Panc1 (cell line): ENCODE measurements around the gene BBS7. TPM values are rescaled to one million over a fixed set of nuclear protein-coding genes. Genes with fewer than 3 reads are reported as not detected.

ENCODE experiments used
- ATAC-seq: fragments of 200-7000 bp; cut with Tn5 transposase; 2 replicates; pipeline ENCODE4 v1.9.1; 2020; ENCODE audit warnings: mild to moderate bottlenecking, moderate library complexity
- BruUV-seq: library from RNA; stranded (reverse); fragments of 400-500 nt; replicated peaks from 2 replicates; lab custom pipeline; 2021; lab: Mats Ljungman, UMichigan
- CTCF ChIA-PET: fragments of 300-600 bp; sonication (Branson Sonifier 250); formaldehyde crosslinking; loops from one replicate; lab custom pipeline; 2022; ENCODE audit warnings: antibody characterized with exemption; lab: Charles Lee
- POLR2A ChIA-PET: fragments of 300-600 bp; sonication (Branson Sonifier 250); formaldehyde crosslinking; loops from one replicate; lab custom pipeline; 2022; ENCODE audit warnings: antibody characterized with exemption; lab: Charles Lee
- DNase-seq: peaks from one replicate; pipeline ENCODE4 v3.0.0-alpha.2; 2010; ENCODE audit warnings: low read depth, low spot score
- H3K27ac ChIP-seq: 2 replicates; pipeline ENCODE4 v1.5.1; 2011; ENCODE audit warnings: mild to moderate bottlenecking, low read length, inconsistent platforms
- H3K27me3 ChIP-seq: fragments of 200-500 bp; sonication (Bioruptor generic); 2 replicates; pipeline ENCODE4 v1.6.0; 2014; ENCODE audit warnings: low read length, inconsistent platforms; ENCODE audit not compliant: control insufficient read depth, insufficient read depth
- H3K36me3 ChIP-seq: fragments of 200-500 bp; sonication (Bioruptor generic); 2 replicates; pipeline ENCODE4 v1.5.1; 2014; ENCODE audit warnings: inconsistent platforms, mild to moderate bottlenecking, low read length, moderate library complexity; ENCODE audit not compliant: control insufficient read depth, insufficient read depth
- H3K4me1 ChIP-seq: 2 replicates; pipeline ENCODE4 v1.5.1; 2011; ENCODE audit warnings: inconsistent platforms, mild to moderate bottlenecking, low read length, moderate library complexity; ENCODE audit not compliant: control insufficient read depth, insufficient read depth
- H3K4me3 ChIP-seq, 2 experiments: 2 replicates each; pipeline ENCODE4 v1.5.1; 2011 to 2012; ENCODE audit warnings: low read depth in 2 of 2, low read length in 2 of 2, mild to moderate bottlenecking in 2 of 2, inconsistent platforms in 1 of 2, moderate library complexity in 1 of 2
- H3K9me3 ChIP-seq: fragments of 200-500 bp; sonication (Bioruptor generic); 2 replicates; pipeline ENCODE4 v1.5.1; 2014; ENCODE audit warnings: low read depth, mild to moderate bottlenecking, inconsistent platforms, low read length, moderate library complexity; ENCODE audit not compliant: control insufficient read depth, insufficient read depth
- CTCF ChIP-seq: fragments of 450-650 bp; IDR thresholded peaks from 2 replicates; pipeline ENCODE4 v1.5.1; 2017; ENCODE audit warnings: mild to moderate bottlenecking
- POLR2AphosphoS5 ChIP-seq: IDR thresholded peaks from 2 replicates; pipeline ENCODE4 v1.6.1; 2012; ENCODE audit warnings: mild to moderate bottlenecking, low read depth, low read length, moderate library complexity
- REST ChIP-seq, 2 experiments: IDR thresholded peaks; 2 replicates each; pipeline ENCODE4 v1.6.1; 2011 to 2012; ENCODE audit warnings: low read depth in 2 of 2, control low read depth in 1 of 2, low read length in 1 of 2, mild to moderate bottlenecking in 1 of 2, moderate library complexity in 1 of 2; ENCODE audit not compliant: insufficient read depth in 1 of 2
- SIN3A ChIP-seq: IDR thresholded peaks from 2 replicates; pipeline ENCODE4 v1.6.1; 2012; ENCODE audit warnings: low read depth, mild to moderate bottlenecking, low read length, moderate library complexity, borderline replicate concordance; ENCODE audit not compliant: insufficient read depth
- TCF7L2 ChIP-seq: IDR thresholded peaks from 2 replicates; pipeline ENCODE4 v1.6.1; 2011; ENCODE audit warnings: mild to moderate bottlenecking, low read depth, low read length, inconsistent platforms
- in situ Hi-C: cut with HindIII; loops from 2 replicates; pipeline ENCODE4 v1.10.0; 2016; ENCODE audit warnings: low sequenced_read_pairs, low pct_unique_long_range_greater_than_20kb
- intact Hi-C: fragments of 100-400 bp; cut with micrococcal nuclease; formaldehyde crosslinking; loops from one replicate; pipeline ENCODE4 v1.10.0; 2022; ENCODE audit not compliant: unreplicated experiment
- total RNA-seq: library from RNA; stranded (reverse); gene quantifications from one replicate; pipeline ENCODE4 v1.2.1, GENCODE V29; 2021; ENCODE audit not compliant: unreplicated experiment

Gene BBS7
- total RNA-seq, 1 experiment from 2014 or later: 9.1 TPM

GRCh38 chr4:121784401-121784800, 85.9 kb downstream of the BBS7 start:
- intact Hi-C loops: no loop called here
- H3K27ac ChIP-seq: no peak overlapping the region
- TF ChIP-seq CTCF: no peak
- no peak for TF ChIP-seq TCF7L2
- TF ChIP-seq SIN3A: no peak
- TF ChIP-seq POLR2AphosphoS5: no peak
- no peak for TF ChIP-seq REST (IDR thresholded peaks at IDR 0.05; ENCODE audit: insufficient read depth in 1 of 2, low read depth in 2 of 2, low read length in 1 of 2)
- ChIA-PET POLR2A (no interaction called here), CTCF (no interaction called here)
- no peaks in the 10 kb centered on the region for H3K9me3 ChIP-seq
- in situ Hi-C loops: no loop called here
- H3K4me1 ChIP-seq: no peaks in the 10 kb centered on the region
- ATAC-seq (no peak), DNase-seq (no peak)
- no TSS peak for BruUV-seq
- H3K36me3 ChIP-seq: no peaks in the 10 kb centered on the region
- no peaks in the 10 kb centered on the region for H3K27me3 ChIP-seq
- H3K4me3 ChIP-seq: no peak overlapping the region

GRCh38 chr4:121783210-121783609, 87.1 kb downstream of the BBS7 start:
- no peak overlapping the region for H3K4me3 ChIP-seq
- BruUV-seq: no TSS peak
- H3K4me1 ChIP-seq: no peaks in the 10 kb centered on the region
- no peak for DNase-seq
- intact Hi-C loops (no loop called here), in situ Hi-C loops (no loop called here)
- H3K27me3 ChIP-seq: no peaks in the 10 kb centered on the region; the same call in 1 of the 2 replicates
- ChIA-PET CTCF (no interaction called here), POLR2A (no interaction called here)
- ATAC-seq: no peak
- no peaks in the 10 kb centered on the region for H3K9me3 ChIP-seq
- H3K27ac ChIP-seq: no peak overlapping the region
- no peaks in the 10 kb centered on the region for H3K36me3 ChIP-seq
- TF ChIP-seq CTCF (no peak), POLR2AphosphoS5 (no peak), REST (IDR thresholded peaks at IDR 0.05; ENCODE audit: insufficient read depth in 1 of 2, low read depth in 2 of 2, low read length in 1 of 2) (no peak), TCF7L2 (no peak), SIN3A (no peak)
